Liver (tissue), 9 donors: Measurements from ENCODE around the gene CACNA1E. TPM values are rescaled to one million over a fixed set of nuclear protein-coding genes. Genes with fewer than 3 reads are reported as not detected.

Experiments used
- DNase-seq: peaks from one replicate; pipeline ENCODE4 v3.0.0-alpha.2; 2017; ENCODE audit warnings: low spot score
- H3K27ac ChIP-seq, 2 donors: one replicate each; pipeline ENCODE4 v1.7.0; 2013; ENCODE audit warnings: inconsistent platforms in 2 of 2, low read length in 2 of 2, control low read depth in 1 of 2, low read depth in 1 of 2, mild to moderate bottlenecking in 1 of 2
- H3K27me3 ChIP-seq, 4 donors: one replicate each; pipeline versions ENCODE4 v1.6.1 to v1.7.0; 2013; ENCODE audit warnings: low read length in 3 of 4, inconsistent platforms in 1 of 4, mild to moderate bottlenecking in 1 of 4, moderate library complexity in 1 of 4; ENCODE audit not compliant: control insufficient read depth in 4 of 4, insufficient read depth in 4 of 4
- H3K36me3 ChIP-seq, 4 donors: one replicate each; pipeline versions ENCODE4 v1.6.1 to v1.7.0; 2013; ENCODE audit warnings: low read length in 3 of 4, mild to moderate bottlenecking in 3 of 4, low read depth in 1 of 4, moderate library complexity in 1 of 4; ENCODE audit not compliant: control insufficient read depth in 4 of 4, insufficient read depth in 3 of 4
- H3K4me1 ChIP-seq, 4 donors: one replicate each; pipeline versions ENCODE4 v1.6.1 to v1.7.0; 2013; ENCODE audit warnings: low read length in 3 of 4, mild to moderate bottlenecking in 3 of 4, moderate library complexity in 1 of 4; ENCODE audit not compliant: control insufficient read depth in 4 of 4, insufficient read depth in 4 of 4
- H3K4me3 ChIP-seq, 3 donors: one replicate each; pipeline versions ENCODE4 v1.6.1 to v1.7.0; 2013; ENCODE audit warnings: low read length in 3 of 3, control low read depth in 1 of 3, low read depth in 1 of 3, mild to moderate bottlenecking in 1 of 3
- H3K9ac ChIP-seq, 2 donors: one replicate each; pipeline ENCODE4 v1.7.0; 2013; ENCODE audit warnings: low read length in 2 of 2, mild to moderate bottlenecking in 2 of 2, moderate library complexity in 2 of 2, control low read depth in 1 of 2, low read depth in 1 of 2
- H3K9me3 ChIP-seq, 4 donors: one replicate each; pipeline versions ENCODE4 v1.6.1 to v1.7.0; 2013; ENCODE audit warnings: low read length in 3 of 4; ENCODE audit not compliant: control insufficient read depth in 4 of 4
- EGR1 ChIP-seq, 2 donors: IDR thresholded peaks; 2 replicates each; pipeline ENCODE4 v1.6.1; 2016 to 2018; ENCODE audit warnings: antibody characterized with exemption in 2 of 2, low read depth in 2 of 2
- FOXA1 ChIP-seq: IDR thresholded peaks from 2 replicates; pipeline ENCODE4 v1.6.1; 2016; ENCODE audit warnings: antibody characterized with exemption
- FOXA2 ChIP-seq: IDR thresholded peaks from 2 replicates; pipeline ENCODE4 v1.6.1; 2016; ENCODE audit warnings: antibody characterized with exemption
- GABPA ChIP-seq, 2 donors: IDR thresholded peaks in 1 of 2; conservative IDR thresholded peaks in 1 of 2; 2 replicates each; pipeline ENCODE4 v1.6.1; 2016; ENCODE audit warnings: antibody characterized with exemption in 2 of 2, mild to moderate bottlenecking in 1 of 2, moderate library complexity in 1 of 2
- HNF4A ChIP-seq, 2 donors: conservative IDR thresholded peaks; 2 replicates each; pipeline ENCODE4 v1.6.1; 2016; ENCODE audit warnings: antibody characterized with exemption in 2 of 2, mild to moderate bottlenecking in 2 of 2
- HNF4G ChIP-seq: IDR thresholded peaks from 2 replicates; pipeline ENCODE4 v1.6.1; 2016; ENCODE audit warnings: antibody characterized with exemption
- JUND ChIP-seq, 2 donors: IDR thresholded peaks; 2 replicates each; pipeline ENCODE4 v1.6.1; 2016; ENCODE audit warnings: antibody characterized with exemption in 2 of 2
- NR2F2 ChIP-seq: IDR thresholded peaks from 2 replicates; pipeline ENCODE4 v1.6.1; 2016; ENCODE audit warnings: antibody characterized with exemption
- RAD21 ChIP-seq, 2 donors: IDR thresholded peaks; 2 replicates each; pipeline ENCODE4 v1.6.1; 2016; ENCODE audit warnings: antibody characterized with exemption in 2 of 2, mild to moderate bottlenecking in 2 of 2
- RXRA ChIP-seq, 2 donors: IDR thresholded peaks; 2 replicates each; pipeline ENCODE4 v1.6.1; 2017 to 2018; ENCODE audit warnings: antibody characterized with exemption in 2 of 2, mild to moderate bottlenecking in 1 of 2
- SP1 ChIP-seq: IDR thresholded peaks from 2 replicates; pipeline ENCODE4 v1.6.1; 2018; ENCODE audit warnings: antibody characterized with exemption, mild to moderate bottlenecking
- TAF1 ChIP-seq: conservative IDR thresholded peaks from 2 replicates; pipeline ENCODE4 v1.6.1; 2016; ENCODE audit warnings: antibody characterized with exemption, mild to moderate bottlenecking
- YY1 ChIP-seq: IDR thresholded peaks from 2 replicates; pipeline ENCODE4 v1.6.1; 2016; ENCODE audit warnings: antibody characterized with exemption, mild to moderate bottlenecking
- WGBS: extraction: QIAGEN DNeasy Blood & Tissue Kit; methylation state at CpG from one replicate; pipeline ENCODE4 v1.1.7; 2013; 5-methylcytosine and 5-hydroxymethylcytosine counted together
- polyA plus RNA-seq, 2 donors: library from polyadenylated mRNA; stranded (reverse) in 1 of 2; unstranded in 1 of 2; fragments of 200-250 nt in 1 of 2; fragments of >200 nt in 1 of 2; fragmentation: Nextera tagmentation in 1 of 2; extraction: Ambion mirVana in 1 of 2; gene quantifications; one replicate each; pipeline versions ENCODE4 v1.2.1 to v1.2.3, GENCODE V29; 2013 to 2015
- total RNA-seq, 2 donors: library from RNA; depleted of rRNA; stranded (reverse); fragments of >200 nt; gene quantifications; one replicate each; pipeline ENCODE4 v1.2.3, GENCODE V29; 2014
- TF ChIP-seq, protein P1 (sequence below): fragments of 150-350 bp; IDR thresholded peaks from 2 replicates; pipeline ENCODE4 v1.5.1; 2017; ENCODE audit warnings: improper control_type of control experiment, low read depth, low read length; ENCODE audit not compliant: missing input control
- TF ChIP-seq, protein P2 (sequence below): IDR thresholded peaks from 2 replicates; pipeline ENCODE4 v1.6.1; 2016; ENCODE audit warnings: antibody characterized with exemption
- TF ChIP-seq, protein P3 (sequence below): IDR thresholded peaks from 2 replicates; pipeline ENCODE4 v1.6.1; 2016; ENCODE audit warnings: antibody characterized with exemption
- TF ChIP-seq, protein P4 (sequence below): IDR thresholded peaks from 2 replicates; pipeline ENCODE4 v1.6.1; 2016; ENCODE audit warnings: antibody characterized with exemption
- TF ChIP-seq, protein P5 (sequence below): IDR thresholded peaks from 2 replicates; pipeline ENCODE4 v1.6.1; 2016; ENCODE audit warnings: antibody characterized with exemption, mild to moderate bottlenecking
- donor health status: healthy.
- donor health status: healthy.
- donor health status: healthy.
- donor health status: healthy.
- donor health status: healthy.

The CACNA1E gene
- total and polyA plus RNA-seq, 4 donors, result under 0.01 to 0.08 (median 0.01) TPM; not detected in 1

DNA sequence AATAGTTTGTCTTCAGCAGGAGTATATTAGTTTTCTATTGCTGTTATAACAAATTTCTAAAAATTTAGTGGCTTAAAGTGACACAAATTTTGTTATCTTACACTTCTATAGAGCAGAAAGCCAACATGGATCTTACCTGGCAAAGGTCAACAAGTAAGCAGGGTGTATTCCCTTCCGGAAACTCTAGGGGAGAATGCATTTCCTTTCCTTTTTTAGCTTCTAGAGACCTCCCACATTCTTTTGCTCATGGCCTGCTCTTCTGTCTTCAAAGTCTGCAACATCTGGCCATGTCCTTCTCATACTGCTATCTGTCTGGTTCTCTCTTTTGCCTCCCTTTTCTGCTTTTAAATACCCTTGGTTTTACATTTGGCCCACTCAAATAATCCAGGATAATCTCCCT lies 335.6 kb downstream of the CACNA1E start:
- H3K27me3 ChIP-seq, result peaks cover 0 to 2% (median 0%) of the 10 kb centered on the region in 4 donors
- TF ChIP-seq SP1 (no peak), RXRA (IDR thresholded peaks at IDR 0.05) (no peak), FOXA1 (no peak), JUND (IDR thresholded peaks at IDR 0.05) (no peak)
- TF ChIP-seq, protein P1, sequence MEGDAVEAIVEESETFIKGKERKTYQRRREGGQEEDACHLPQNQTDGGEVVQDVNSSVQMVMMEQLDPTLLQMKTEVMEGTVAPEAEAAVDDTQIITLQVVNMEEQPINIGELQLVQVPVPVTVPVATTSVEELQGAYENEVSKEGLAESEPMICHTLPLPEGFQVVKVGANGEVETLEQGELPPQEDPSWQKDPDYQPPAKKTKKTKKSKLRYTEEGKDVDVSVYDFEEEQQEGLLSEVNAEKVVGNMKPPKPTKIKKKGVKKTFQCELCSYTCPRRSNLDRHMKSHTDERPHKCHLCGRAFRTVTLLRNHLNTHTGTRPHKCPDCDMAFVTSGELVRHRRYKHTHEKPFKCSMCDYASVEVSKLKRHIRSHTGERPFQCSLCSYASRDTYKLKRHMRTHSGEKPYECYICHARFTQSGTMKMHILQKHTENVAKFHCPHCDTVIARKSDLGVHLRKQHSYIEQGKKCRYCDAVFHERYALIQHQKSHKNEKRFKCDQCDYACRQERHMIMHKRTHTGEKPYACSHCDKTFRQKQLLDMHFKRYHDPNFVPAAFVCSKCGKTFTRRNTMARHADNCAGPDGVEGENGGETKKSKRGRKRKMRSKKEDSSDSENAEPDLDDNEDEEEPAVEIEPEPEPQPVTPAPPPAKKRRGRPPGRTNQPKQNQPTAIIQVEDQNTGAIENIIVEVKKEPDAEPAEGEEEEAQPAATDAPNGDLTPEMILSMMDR, result no peak
- TF ChIP-seq, protein P2, sequence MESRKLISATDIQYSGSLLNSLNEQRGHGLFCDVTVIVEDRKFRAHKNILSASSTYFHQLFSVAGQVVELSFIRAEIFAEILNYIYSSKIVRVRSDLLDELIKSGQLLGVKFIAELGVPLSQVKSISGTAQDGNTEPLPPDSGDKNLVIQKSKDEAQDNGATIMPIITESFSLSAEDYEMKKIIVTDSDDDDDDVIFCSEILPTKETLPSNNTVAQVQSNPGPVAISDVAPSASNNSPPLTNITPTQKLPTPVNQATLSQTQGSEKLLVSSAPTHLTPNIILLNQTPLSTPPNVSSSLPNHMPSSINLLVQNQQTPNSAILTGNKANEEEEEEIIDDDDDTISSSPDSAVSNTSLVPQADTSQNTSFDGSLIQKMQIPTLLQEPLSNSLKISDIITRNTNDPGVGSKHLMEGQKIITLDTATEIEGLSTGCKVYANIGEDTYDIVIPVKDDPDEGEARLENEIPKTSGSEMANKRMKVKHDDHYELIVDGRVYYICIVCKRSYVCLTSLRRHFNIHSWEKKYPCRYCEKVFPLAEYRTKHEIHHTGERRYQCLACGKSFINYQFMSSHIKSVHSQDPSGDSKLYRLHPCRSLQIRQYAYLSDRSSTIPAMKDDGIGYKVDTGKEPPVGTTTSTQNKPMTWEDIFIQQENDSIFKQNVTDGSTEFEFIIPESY, result no peak
- no peak overlapping the region for H3K4me3 ChIP-seq
- H3K27ac ChIP-seq, result no peak overlapping the region
- DNase-seq, result no peak
- H3K9ac ChIP-seq, result no peak overlapping the region
- H3K36me3 ChIP-seq, result no peaks in the 10 kb centered on the region
- 82% methylated on average over 1 of the region's 1 CpG for WGBS
- H3K4me1 ChIP-seq, result no peaks in the 10 kb centered on the region
- peaks cover 0 to 4% (median 0%) of the 10 kb centered on the region in 4 donors for H3K9me3 ChIP-seq

DNA sequence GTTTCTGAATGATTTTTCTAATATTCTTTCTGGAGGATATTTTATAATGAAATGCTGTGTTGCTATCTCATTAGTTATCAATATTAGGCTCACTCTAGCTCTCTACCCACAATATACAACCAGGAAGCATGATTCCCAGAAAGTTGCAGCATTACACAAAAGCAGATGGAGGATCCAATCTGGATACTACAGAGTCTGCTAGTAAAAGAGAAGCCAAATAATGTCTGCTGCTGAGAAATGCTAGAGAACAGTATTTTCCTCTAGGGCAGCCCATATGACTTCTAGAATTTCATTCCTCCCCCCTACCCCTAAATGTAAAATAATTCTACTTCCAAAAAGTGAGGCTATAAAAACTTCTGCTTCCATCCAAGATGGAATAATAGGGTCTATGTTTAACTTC lies 338.4 kb downstream of the CACNA1E start:
- H3K9ac ChIP-seq, result no peak overlapping the region
- DNase-seq, result no peak
- peaks cover 0 to 2% (median 0%) of the 10 kb centered on the region in 4 donors for H3K27me3 ChIP-seq
- H3K36me3 ChIP-seq, result no peaks in the 10 kb centered on the region
- H3K4me1 ChIP-seq, result no peaks in the 10 kb centered on the region
- peaks cover 0 to 5% (median 1%) of the 10 kb centered on the region in 4 donors for H3K9me3 ChIP-seq
- TF ChIP-seq JUND (IDR thresholded peaks at IDR 0.05), result no peak
- TF ChIP-seq, protein P3, sequence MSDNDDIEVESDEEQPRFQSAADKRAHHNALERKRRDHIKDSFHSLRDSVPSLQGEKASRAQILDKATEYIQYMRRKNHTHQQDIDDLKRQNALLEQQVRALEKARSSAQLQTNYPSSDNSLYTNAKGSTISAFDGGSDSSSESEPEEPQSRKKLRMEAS, result no peak
- TF ChIP-seq FOXA1, result no peak
- no peak for TF ChIP-seq HNF4G
- TF ChIP-seq EGR1 (IDR thresholded peaks at IDR 0.05; ENCODE audit: low read depth in 2 of 2), result no peak
- no peak for TF ChIP-seq TAF1
- TF ChIP-seq GABPA (IDR thresholded peaks at IDR 0.05 in 1 of 2, conservative IDR thresholded peaks at IDR 0.05 in 1 of 2), result no peak
- TF ChIP-seq, protein P2, result no peak
- TF ChIP-seq, protein P1, result no peak
- no peak for TF ChIP-seq SP1
- TF ChIP-seq, protein P4, sequence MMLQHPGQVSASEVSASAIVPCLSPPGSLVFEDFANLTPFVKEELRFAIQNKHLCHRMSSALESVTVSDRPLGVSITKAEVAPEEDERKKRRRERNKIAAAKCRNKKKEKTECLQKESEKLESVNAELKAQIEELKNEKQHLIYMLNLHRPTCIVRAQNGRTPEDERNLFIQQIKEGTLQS, result no peak
- no peak for TF ChIP-seq YY1
- TF ChIP-seq FOXA2, result no peak
- TF ChIP-seq NR2F2, result no peak
- TF ChIP-seq RXRA (IDR thresholded peaks at IDR 0.05), result no peak
- TF ChIP-seq, protein P5, sequence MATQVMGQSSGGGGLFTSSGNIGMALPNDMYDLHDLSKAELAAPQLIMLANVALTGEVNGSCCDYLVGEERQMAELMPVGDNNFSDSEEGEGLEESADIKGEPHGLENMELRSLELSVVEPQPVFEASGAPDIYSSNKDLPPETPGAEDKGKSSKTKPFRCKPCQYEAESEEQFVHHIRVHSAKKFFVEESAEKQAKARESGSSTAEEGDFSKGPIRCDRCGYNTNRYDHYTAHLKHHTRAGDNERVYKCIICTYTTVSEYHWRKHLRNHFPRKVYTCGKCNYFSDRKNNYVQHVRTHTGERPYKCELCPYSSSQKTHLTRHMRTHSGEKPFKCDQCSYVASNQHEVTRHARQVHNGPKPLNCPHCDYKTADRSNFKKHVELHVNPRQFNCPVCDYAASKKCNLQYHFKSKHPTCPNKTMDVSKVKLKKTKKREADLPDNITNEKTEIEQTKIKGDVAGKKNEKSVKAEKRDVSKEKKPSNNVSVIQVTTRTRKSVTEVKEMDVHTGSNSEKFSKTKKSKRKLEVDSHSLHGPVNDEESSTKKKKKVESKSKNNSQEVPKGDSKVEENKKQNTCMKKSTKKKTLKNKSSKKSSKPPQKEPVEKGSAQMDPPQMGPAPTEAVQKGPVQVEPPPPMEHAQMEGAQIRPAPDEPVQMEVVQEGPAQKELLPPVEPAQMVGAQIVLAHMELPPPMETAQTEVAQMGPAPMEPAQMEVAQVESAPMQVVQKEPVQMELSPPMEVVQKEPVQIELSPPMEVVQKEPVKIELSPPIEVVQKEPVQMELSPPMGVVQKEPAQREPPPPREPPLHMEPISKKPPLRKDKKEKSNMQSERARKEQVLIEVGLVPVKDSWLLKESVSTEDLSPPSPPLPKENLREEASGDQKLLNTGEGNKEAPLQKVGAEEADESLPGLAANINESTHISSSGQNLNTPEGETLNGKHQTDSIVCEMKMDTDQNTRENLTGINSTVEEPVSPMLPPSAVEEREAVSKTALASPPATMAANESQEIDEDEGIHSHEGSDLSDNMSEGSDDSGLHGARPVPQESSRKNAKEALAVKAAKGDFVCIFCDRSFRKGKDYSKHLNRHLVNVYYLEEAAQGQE, result no peak
- TF ChIP-seq HNF4A (conservative IDR thresholded peaks at IDR 0.05), result no peak
- no peak for TF ChIP-seq RAD21 (IDR thresholded peaks at IDR 0.05)
- H3K27ac ChIP-seq, result no peak overlapping the region
- no peak overlapping the region for H3K4me3 ChIP-seq
